Measurements from ENCODE around the gene UMOD. TPM values are rescaled to one million over a fixed set of nuclear protein-coding genes. Genes with fewer than 3 reads are reported as not detected.

The UMOD gene
- total and polyA plus RNA-seq, 2 donors (not counting 3 experiments of a cell fraction or from before 2014, with no cell fraction given) = not detected

DNA sequence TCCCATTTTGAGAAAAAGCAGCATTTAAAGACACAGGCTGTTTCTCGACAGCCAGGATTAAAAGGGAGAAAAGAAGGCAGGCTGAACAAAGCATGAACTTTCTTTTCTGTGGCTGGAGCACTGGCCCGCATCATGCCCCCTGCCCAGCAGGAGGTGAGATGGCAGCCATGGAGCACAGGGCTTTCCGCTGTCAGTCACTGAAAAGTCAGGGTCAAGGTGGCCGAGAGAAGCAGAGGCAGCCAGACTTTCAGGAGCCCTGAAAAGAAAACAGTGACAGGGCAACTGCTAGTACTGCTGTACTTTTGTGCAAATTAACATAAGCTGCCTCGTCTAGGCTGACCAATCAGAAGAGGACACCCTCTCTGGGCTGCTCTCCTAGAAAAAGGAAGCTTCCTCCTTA, 19.4 kb downstream of the UMOD start:
- no peaks in the 10 kb centered on the region for H3K79me2 ChIP-seq (ENCODE audit: control insufficient read depth, insufficient read depth, low read length)
- intact Hi-C loops (cut with micrococcal nuclease) = no loop called here
- no peak overlapping the region for H3K4me3 ChIP-seq (replicated peaks in 1 of 3; ENCODE audit: insufficient read depth in 1 of 3, low read depth in 1 of 3, low read length in 3 of 3)
- no peak overlapping the region for H3K9ac ChIP-seq (replicated peaks; ENCODE audit: extremely low read depth, insufficient read depth, low read length)
- no peak overlapping the region for H2AFZ ChIP-seq (ENCODE audit: low read depth, low read length)
- dilution Hi-C loops (cut with MboI; ENCODE audit: extremely low pct_ligation_motif_present, low sequenced_read_pairs) = no loop called here
- TF ChIP-seq POLR2A (IDR thresholded peaks at IDR 0.05; ENCODE audit: low read depth, low read length) (no peak), JUN (IDR thresholded peaks at IDR 0.05; ENCODE audit: borderline replicate concordance, insufficient read depth, insufficient read length, low read depth) (no peak), MYC (IDR thresholded peaks at IDR 0.05; ENCODE audit: low read depth, low read length) (no peak), MAX (IDR thresholded peaks at IDR 0.05; ENCODE audit: insufficient read depth, insufficient read length) (no peak), EZH2 (IDR thresholded peaks at IDR 0.05; ENCODE audit: borderline replicate concordance, low read depth, low read length, severe bottlenecking) (no peak), GATA2 (IDR thresholded peaks at IDR 0.05; ENCODE audit: insufficient read depth, insufficient read length, low read depth, low read length) (no peak), POLR2AphosphoS5 (IDR thresholded peaks at IDR 0.05; ENCODE audit: insufficient read depth, low read depth, low read length) (no peak), FOS (IDR thresholded peaks at IDR 0.05; ENCODE audit: borderline replicate concordance, insufficient read depth, low read length) (no peak)
- TF ChIP-seq, protein P1, sequence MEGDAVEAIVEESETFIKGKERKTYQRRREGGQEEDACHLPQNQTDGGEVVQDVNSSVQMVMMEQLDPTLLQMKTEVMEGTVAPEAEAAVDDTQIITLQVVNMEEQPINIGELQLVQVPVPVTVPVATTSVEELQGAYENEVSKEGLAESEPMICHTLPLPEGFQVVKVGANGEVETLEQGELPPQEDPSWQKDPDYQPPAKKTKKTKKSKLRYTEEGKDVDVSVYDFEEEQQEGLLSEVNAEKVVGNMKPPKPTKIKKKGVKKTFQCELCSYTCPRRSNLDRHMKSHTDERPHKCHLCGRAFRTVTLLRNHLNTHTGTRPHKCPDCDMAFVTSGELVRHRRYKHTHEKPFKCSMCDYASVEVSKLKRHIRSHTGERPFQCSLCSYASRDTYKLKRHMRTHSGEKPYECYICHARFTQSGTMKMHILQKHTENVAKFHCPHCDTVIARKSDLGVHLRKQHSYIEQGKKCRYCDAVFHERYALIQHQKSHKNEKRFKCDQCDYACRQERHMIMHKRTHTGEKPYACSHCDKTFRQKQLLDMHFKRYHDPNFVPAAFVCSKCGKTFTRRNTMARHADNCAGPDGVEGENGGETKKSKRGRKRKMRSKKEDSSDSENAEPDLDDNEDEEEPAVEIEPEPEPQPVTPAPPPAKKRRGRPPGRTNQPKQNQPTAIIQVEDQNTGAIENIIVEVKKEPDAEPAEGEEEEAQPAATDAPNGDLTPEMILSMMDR (IDR thresholded peaks at IDR 0.05; ENCODE audit: extremely low read depth in 1 of 2, insufficient read depth in 1 of 2, low read depth in 1 of 2, low read length in 2 of 2) = no peak
- H3K27me3 ChIP-seq (ENCODE audit: control insufficient read depth in 2 of 2, insufficient read depth in 2 of 2, low read length in 2 of 2) = no peaks in the 10 kb centered on the region
- POLR2A ChIA-PET = no interaction called here
- H4K20me1 ChIP-seq (replicated peaks; ENCODE audit: control insufficient read depth, extremely low read depth, insufficient read depth, low read length) = no peaks in the 10 kb centered on the region
- CTCF ChIA-PET = interaction anchor here (1.2 kb wide), 1 partner anchor 425 kb away, joined by 3 read pairs; no protein-coding TSS in a partner anchor
- H3K4me2 ChIP-seq (ENCODE audit: insufficient read depth, low read length) = no peak overlapping the region
- H3K9me1 ChIP-seq (replicated peaks; ENCODE audit: control insufficient read depth, extremely low read depth, insufficient read depth, low read length) = no peaks in the 10 kb centered on the region
- no TSS peak for BruUV-seq (replicated peaks)
- H3K9me3 ChIP-seq (replicated peaks; ENCODE audit: control insufficient read depth, insufficient read depth, low read length) = no peaks in the 10 kb centered on the region
- no peak overlapping the region for H3K27ac ChIP-seq (ENCODE audit: insufficient read depth, low read depth, low read length)
- H3K36me3 ChIP-seq (ENCODE audit: control insufficient read depth in 2 of 2, extremely low read depth in 1 of 2, insufficient read depth in 2 of 2, low read length in 2 of 2) = no peaks in the 10 kb centered on the region
- DNase-seq (ENCODE audit: low read depth, low spot score) (no peak), FAIRE-seq (no peak)
- no peaks in the 10 kb centered on the region for H3K4me1 ChIP-seq (ENCODE audit: control insufficient read depth, extremely low read depth, insufficient read depth, low read length)
